K562 (cell line): ENCODE measurements around the gene CTRB2. TPM values are rescaled to one million over a fixed set of nuclear protein-coding genes. Genes with fewer than 3 reads are reported as not detected.

Experiments
- ATAC-seq: fragments of 200-7000 bp; cut with Tn5 transposase; 3 replicates; pipeline ENCODE4 v1.9.1; 2020; ENCODE audit warnings: moderate library complexity
- BruUV-seq: library from RNA; stranded (reverse); fragments of 400-500 nt; replicated peaks from 2 replicates; lab custom pipeline; 2021; lab: Mats Ljungman, UMichigan
- CTCF ChIA-PET: fragments of 300-600 bp; formaldehyde crosslinking; extraction: SDS; loops from one replicate; lab custom pipeline; 2021; ENCODE audit warnings: low intra/inter-chr PET ratio; lab: Yijun Ruan, JAX
- POLR2A ChIA-PET: fragments of 300-600, 350-650 bp; sonication (Branson Sonifier 250); formaldehyde crosslinking; extraction: SDS; loops from one replicate; lab custom pipeline; 2021; ENCODE audit warnings: antibody characterized with exemption, inconsistent platforms; lab: Yijun Ruan, JAX
- DNase-seq, 4 experiments: peaks; one replicate each; pipeline versions ENCODE4 v3.0.0 to v3.0.0-alpha.2; 2011 to 2018; ENCODE audit warnings: low spot score in 3 of 4, mixed read lengths in 3 of 4; ENCODE audit errors: extremely low read depth in 1 of 4
- FAIRE-seq: peaks from 2 replicates; lab custom pipeline; 2011; peaks lifted over from hg19 to GRCh38; lab: Jason Lieb, UNC
- H2AFZ ChIP-seq: 2 replicates; pipeline ENCODE4 v1.6.0; 2011; ENCODE audit warnings: low read depth, low read length, control low read depth, inconsistent platforms
- H3K27ac ChIP-seq: fragments of 200-600 bp; 3 replicates; pipeline ENCODE4 v1.8.0; 2011; ENCODE audit warnings: low read depth, mild to moderate bottlenecking, control low read depth, inconsistent platforms, low read length, moderate library complexity, mixed read lengths; ENCODE audit errors: extremely low read depth
- H3K27me3 ChIP-seq, 2 experiments: fragments of 300-600 bp in 1 of 2; 2 replicates in 1 of 2; 3 replicates in 1 of 2; pipeline versions ENCODE4 v1.6.0 to v1.8.0; 2011; ENCODE audit warnings: inconsistent platforms in 2 of 2, low read length in 2 of 2, mild to moderate bottlenecking in 1 of 2, mixed read lengths in 1 of 2, moderate library complexity in 1 of 2; ENCODE audit not compliant: control insufficient read depth in 2 of 2, insufficient read depth in 2 of 2
- H3K36me3 ChIP-seq: fragments of 300-600 bp; 3 replicates; pipeline ENCODE4 v1.8.0; 2011; ENCODE audit warnings: mild to moderate bottlenecking, low read length, inconsistent platforms; ENCODE audit not compliant: control insufficient read depth, insufficient read depth
- H3K4me1 ChIP-seq, 2 experiments: fragments of 200-600 bp in 1 of 2; replicated peaks in 1 of 2; 2 replicates in 1 of 2; 3 replicates in 1 of 2; pipeline versions ENCODE4 v1.5.1 to v1.8.0; 2011; ENCODE audit warnings: inconsistent platforms in 2 of 2, low read length in 2 of 2, mild to moderate bottlenecking in 1 of 2, mixed read lengths in 1 of 2, moderate library complexity in 1 of 2; ENCODE audit not compliant: control insufficient read depth in 2 of 2, insufficient read depth in 2 of 2
- H3K4me2 ChIP-seq: 2 replicates; pipeline ENCODE4 v1.6.1; 2011; ENCODE audit warnings: low read length, control low read depth, inconsistent platforms, mixed read lengths; ENCODE audit not compliant: insufficient read depth
- H3K4me3 ChIP-seq: fragments of 200-600 bp; sonication (generic), shearing (Covaris generic); 2 replicates; pipeline ENCODE4 v1.5.1; 2016; ENCODE audit warnings: control low read depth, inconsistent platforms
- H3K79me2 ChIP-seq: fragments of 200-600 bp; 3 replicates; pipeline ENCODE4 v1.8.0; 2011; ENCODE audit warnings: low read length, inconsistent platforms; ENCODE audit not compliant: control insufficient read depth, insufficient read depth
- H3K9ac ChIP-seq, 2 experiments: 2 replicates each; pipeline versions ENCODE4 v1.6.0 to v1.6.1; 2011; ENCODE audit warnings: low read depth in 2 of 2, low read length in 2 of 2, control low read depth in 1 of 2, inconsistent platforms in 1 of 2, mild to moderate bottlenecking in 1 of 2, mixed read lengths in 1 of 2; ENCODE audit not compliant: insufficient read depth in 1 of 2
- H3K9me1 ChIP-seq: one replicate; pipeline ENCODE4 v1.6.0; 2011; ENCODE audit warnings: inconsistent platforms, mild to moderate bottlenecking, low read length, moderate library complexity; ENCODE audit not compliant: control insufficient read depth, insufficient read depth
- H3K9me3 ChIP-seq: replicated peaks from 2 replicates; pipeline ENCODE4 v1.5.1; 2011; ENCODE audit warnings: low read depth, low read length, inconsistent platforms; ENCODE audit not compliant: control insufficient read depth, insufficient read depth
- H4K20me1 ChIP-seq: replicated peaks from 2 replicates; pipeline ENCODE4 v1.6.1; 2011; ENCODE audit warnings: low read length, inconsistent platforms, mixed read lengths; ENCODE audit not compliant: control insufficient read depth, insufficient read depth
- CTCFL ChIP-seq: IDR thresholded peaks from 2 replicates; pipeline ENCODE4 v1.6.1; 2011; ENCODE audit warnings: borderline replicate concordance, low read depth, mild to moderate bottlenecking, moderate library complexity, low read length; ENCODE audit not compliant: insufficient read depth, poor library complexity, severe bottlenecking
- HMGN3 ChIP-seq: IDR thresholded peaks from 2 replicates; pipeline ENCODE4 v1.6.1; 2011; ENCODE audit warnings: borderline replicate concordance, low read depth, mild to moderate bottlenecking, mixed read lengths, low read length; ENCODE audit not compliant: insufficient read length; ENCODE audit errors: extremely low read depth
- ZNF143 ChIP-seq: sonication (generic); formaldehyde crosslinking; IDR thresholded peaks from 2 replicates; pipeline ENCODE4 v1.9.0; 2022; ENCODE audit warnings: mild to moderate bottlenecking, missing genetic modification reagents
- WGBS: fragments of 100-300 bp; shearing (Covaris generic); methylation state at CpG from one replicate; pipeline ENCODE4 v1.1.6; 2016; ENCODE audit warnings: low coverage, mixed read lengths; ENCODE audit not compliant: insufficient coverage; ENCODE audit errors: missing lambda C conversion rate; 5-methylcytosine and 5-hydroxymethylcytosine counted together
- in situ Hi-C: fragments of 300-500 bp; cut with MboI; formaldehyde crosslinking; loops from 4 replicates; pipeline ENCODE4 v1.15.0; 2018; ENCODE audit warnings: inconsistent platforms, mixed read lengths
- intact Hi-C: fragments of 100-400 bp; cut with micrococcal nuclease; formaldehyde crosslinking; loops from 2 replicates; pipeline ENCODE4 v1.14.2; 2022
- polyA plus RNA-seq, 8 experiments: library from polyadenylated mRNA; depleted of rRNA in 4 of 8; stranded (reverse) in 5 of 8; unstranded in 3 of 8; fragments of >200 nt; fragmentation: Nextera tagmentation in 2 of 8; fragmentation: Illumina TruSeq in 1 of 8; extraction: Ambion mirVana in 2 of 8; extraction: Trizol in 1 of 8; gene quantifications; 2 replicates each; pipeline versions ENCODE4 v1.2.1 to v1.2.3, GENCODE V29; 2011 to 2014; ENCODE audit warnings: inconsistent platforms in 1 of 8, missing spikeins in 1 of 8
- total RNA-seq, 7 experiments: library from RNA; depleted of rRNA in 6 of 7; stranded (reverse); fragments of >200 nt in 6 of 7; fragmentation: Illumina TruSeq in 2 of 7; extraction: Trizol in 2 of 7; gene quantifications; 2 replicates each; pipeline versions ENCODE4 v1.2.1 to v1.2.3, GENCODE V29; 2011 to 2021; ENCODE audit warnings: low replicate concordance in 1 of 7

Gene CTRB2
- total and polyA plus RNA-seq, 9 of the 15 experiments (the other 6 are each of a cell fraction or from before 2014, with no cell fraction given) = 5.1 TPM; not detected in 8

GRCh38 chr16:75233611-75233938, 26.6 kb upstream of the CTRB2 start:
- no peaks in the 10 kb centered on the region for H3K9me3 ChIP-seq
- FAIRE-seq (no peak), DNase-seq (no peak), ATAC-seq (no peak; the same call in 2 of the 3 replicates)
- H4K20me1 ChIP-seq = 0 out of 2 replicates have a peak, but pooled peaks cover 4% of the 10 kb centered on the region
- TF ChIP-seq ZNF143 = 0 out of 2 replicates have a peak, but pooled peaks have one; percentile 7
- no peak for TF ChIP-seq CTCFL
- TF ChIP-seq HMGN3 = peak; percentile 12
- peak overlapping the region; percentile 86; the same call in 1 of the 2 replicates for H2AFZ ChIP-seq
- peak overlapping the region in 1 of 2 experiments; percentile 56; a peak in 1 of 4 replicates for H3K9ac ChIP-seq
- H3K36me3 ChIP-seq = peaks cover 43% of the 10 kb centered on the region; the same call in 2 of the 3 replicates
- no peak overlapping the region for H3K27ac ChIP-seq
- BruUV-seq = no TSS peak
- no peak overlapping the region for H3K4me2 ChIP-seq
- peaks cover 9% of the 10 kb centered on the region for H3K9me1 ChIP-seq
- intact Hi-C loops (loop anchor here (5.0 kb wide), 4 partner anchors 36 to 529 kb away; no protein-coding TSS in a partner anchor), in situ Hi-C loops (no loop called here)
- ChIA-PET POLR2A (interaction anchor here (1.0 to 1.9 kb wide), 2 partner anchors 10 to 152 kb away, joined by 5 read pairs; no protein-coding TSS in a partner anchor), CTCF (interaction anchor here (0.6 to 3.0 kb wide), 4 partner anchors 149 to 530 kb away, joined by 3 to 27 read pairs (median 6); no protein-coding TSS in a partner anchor)
- WGBS = 61% methylated on average over 6 of the region's 7 CpGs
- H3K4me3 ChIP-seq = no peak overlapping the region
- H3K79me2 ChIP-seq = no peaks in the 10 kb centered on the region
- no peaks in the 10 kb centered on the region for H3K27me3 ChIP-seq
- H3K4me1 ChIP-seq = peaks cover 0 to 47% of the 10 kb centered on the region in 2 experiments; a peak in 3 of 5 replicates
